NCI-H774 (cell line): ENCODE data around the gene CCNA2.

Experiments
- DNase-seq: peaks from one replicate; lab custom pipeline; 2025; lab: John Stamatoyannopoulos, UW

Gene CCNA2

GRCh38 chr4:121801715-121802075 is 22.0 kb downstream of the CCNA2 start:
- no peak for DNase-seq

DNA sequence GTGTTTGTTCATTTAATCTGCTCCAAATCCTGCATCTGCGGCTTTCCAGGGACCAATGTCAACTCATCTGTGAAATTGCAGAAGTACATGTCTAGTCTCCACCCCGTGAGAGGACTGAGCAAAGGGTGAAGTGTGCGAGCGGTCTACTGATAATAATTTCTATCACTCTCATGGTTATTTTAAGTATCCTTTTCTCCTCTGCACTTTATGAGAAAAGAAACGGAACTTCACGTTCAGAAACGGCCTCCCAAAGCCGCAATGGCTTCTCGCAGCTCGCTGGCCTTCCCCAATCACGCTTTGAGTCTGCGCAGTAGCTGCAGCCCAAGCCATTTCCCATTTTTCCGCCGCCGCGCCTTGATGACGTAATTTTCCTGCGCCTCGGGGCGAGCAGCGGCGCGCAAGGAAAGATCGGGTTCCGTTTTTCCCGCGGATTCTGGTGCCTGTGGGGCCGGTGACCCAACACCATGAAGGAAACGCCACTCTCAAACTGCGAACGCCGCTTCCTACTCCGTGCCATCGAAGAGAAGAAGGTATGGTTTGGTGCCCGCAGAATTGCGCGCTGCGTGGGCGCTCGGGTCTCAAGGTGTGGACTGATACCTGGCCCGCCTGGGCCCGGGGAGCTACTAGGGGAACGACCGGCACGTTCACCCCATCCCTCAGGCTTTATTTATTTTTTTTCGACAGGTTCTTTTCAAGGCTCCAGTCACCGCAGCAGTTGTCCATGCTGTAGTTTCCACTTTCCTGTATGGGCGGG is 22.5 kb downstream of the CCNA2 start, which contains the start of gene EXOSC9:
Gene EXOSC9, plus strand, starts transcription at position 363 of the 754 bp plus-strand sequence. Its CDS starts 102 bp downstream, at position 465.
- DNase-seq, result peak; percentile 74

- DNase-seq, result no peak
These were observed 23.1 kb downstream of the CCNA2 start for GRCh38 chr4:121800638-121800960.

- no peak for DNase-seq
These were observed 23.7 kb downstream of the CCNA2 start for GRCh38 chr4:121799867-121800501.

- DNase-seq, result no peak
These were observed 24.4 kb downstream of the CCNA2 start for GRCh38 chr4:121799208-121799823.

- DNase-seq, result no peak
These were observed 27.4 kb downstream of the CCNA2 start for GRCh38 chr4:121796283-121796682.

DNA sequence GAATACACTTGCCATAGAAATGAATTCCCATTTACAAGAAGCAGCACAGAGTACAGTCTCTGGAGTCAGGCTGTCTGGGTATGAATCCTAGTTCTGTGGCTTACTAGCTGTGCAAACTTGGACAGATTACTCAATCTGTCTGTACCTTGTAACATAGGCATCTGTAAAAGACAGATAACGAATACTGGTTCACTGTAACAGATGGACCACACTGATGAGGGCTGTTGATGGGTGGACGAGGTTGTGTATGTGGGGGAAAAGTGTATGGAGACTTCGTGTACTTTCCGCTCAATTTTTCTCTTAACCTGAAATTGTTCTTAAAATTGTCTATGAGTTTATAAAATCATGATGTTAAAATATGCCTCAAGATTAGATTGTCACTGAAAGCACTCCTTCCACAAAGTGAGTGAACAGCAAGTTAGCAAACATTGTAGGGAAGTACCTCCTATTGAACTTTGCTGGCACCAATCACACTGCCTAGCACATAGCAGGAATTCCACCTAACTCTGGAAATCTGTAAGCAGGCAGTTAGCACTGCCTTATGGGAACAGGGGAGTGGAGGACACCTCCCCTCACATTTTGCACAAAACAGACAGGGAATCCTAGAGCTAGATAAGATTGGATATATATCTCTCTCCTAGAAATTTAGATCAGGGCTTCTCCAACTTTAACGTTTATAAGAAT is 29.0 kb downstream of the CCNA2 start:
- no peak for DNase-seq

GRCh38 chr4:121792966-121793365 is 30.7 kb downstream of the CCNA2 start:
- no peak for DNase-seq

- no peak for DNase-seq
These were observed 32.2 kb downstream of the CCNA2 start for GRCh38 chr4:121791481-121791880.

DNA sequence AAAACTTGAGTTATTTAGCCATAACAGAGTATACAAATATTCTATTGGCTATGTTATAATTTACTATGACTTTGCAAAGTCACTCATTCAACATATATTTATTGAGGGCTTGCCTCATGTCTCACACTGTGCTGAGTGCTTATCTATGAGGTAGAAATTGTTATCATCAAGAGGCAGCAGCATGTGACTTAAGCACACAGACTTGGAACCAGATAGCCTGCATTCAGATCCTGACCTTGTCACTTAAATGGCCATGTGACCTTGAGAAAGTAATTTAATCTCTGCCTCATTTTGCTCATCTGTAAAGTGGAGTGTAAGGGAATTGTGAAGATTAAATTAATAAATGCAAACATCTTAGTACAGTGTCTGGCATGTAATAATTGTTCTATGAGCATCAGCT is 32.7 kb downstream of the CCNA2 start:
- no peak for DNase-seq

DNA sequence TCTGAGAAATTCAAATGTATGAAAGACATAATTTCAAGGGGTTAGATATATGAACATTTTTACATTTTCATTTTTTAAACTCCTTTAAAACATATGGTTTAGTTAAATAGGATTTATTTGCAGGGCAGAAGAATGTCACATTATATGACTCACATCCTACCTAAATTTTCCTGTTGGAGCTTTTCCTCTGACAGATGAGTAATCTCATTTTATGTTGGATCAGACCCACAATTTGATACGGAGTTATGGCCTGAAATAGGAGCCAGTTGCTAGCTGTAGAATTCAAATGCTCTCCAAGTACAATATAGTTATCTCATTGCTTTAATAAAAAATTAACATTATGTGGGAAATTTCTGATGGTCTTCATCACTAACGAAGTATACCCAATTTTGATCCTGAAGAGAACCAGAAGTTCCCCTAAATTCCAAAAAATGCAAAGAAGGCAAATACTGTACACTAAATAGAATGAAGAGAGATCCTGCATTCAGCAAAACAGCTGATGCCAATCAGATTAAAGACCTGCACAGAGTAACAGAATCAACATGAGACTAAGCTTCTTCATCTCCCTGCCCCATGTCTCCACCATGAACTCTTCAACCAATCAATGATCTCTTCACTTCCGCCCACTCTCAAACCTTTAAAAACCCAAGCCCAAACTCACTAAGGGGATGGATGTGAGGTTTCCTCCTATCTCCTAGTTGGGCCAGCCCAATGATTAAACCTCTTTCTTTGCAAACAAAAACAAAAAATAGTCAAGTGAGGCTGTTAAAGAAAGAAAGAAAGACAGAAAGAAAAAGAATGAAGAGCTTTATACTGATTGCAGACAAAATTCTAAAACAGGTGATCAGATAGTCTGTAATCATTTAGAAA is 33.5 kb downstream of the CCNA2 start:
- DNase-seq, result no peak

- no peak for DNase-seq
These were observed 34.2 kb downstream of the CCNA2 start for GRCh38 chr4:121789455-121789854.

- no peak for DNase-seq
These were observed 34.8 kb downstream of the CCNA2 start for GRCh38 chr4:121788896-121789295.

GRCh38 chr4:121786221-121786620 is 37.5 kb downstream of the CCNA2 start:
- no peak for DNase-seq

DNA sequence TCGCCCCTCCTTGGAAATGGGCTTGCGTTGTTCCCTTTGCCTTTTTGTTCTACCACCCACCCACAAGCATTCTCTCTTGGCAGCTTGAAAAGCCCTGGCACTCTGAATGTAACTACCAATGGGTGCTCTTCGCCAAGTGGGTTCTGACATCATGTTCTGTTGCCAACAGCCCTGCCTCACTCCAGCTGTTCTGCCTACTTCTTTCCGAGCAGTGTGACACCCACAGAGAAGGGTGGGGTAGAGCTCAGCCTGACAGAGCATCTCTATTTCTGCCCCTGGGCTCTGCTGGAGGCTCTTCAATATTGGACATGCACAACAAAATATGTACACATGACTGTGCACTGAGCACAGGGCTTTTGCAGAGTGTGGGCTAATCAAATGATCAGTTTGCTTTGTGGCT is 38.2 kb downstream of the CCNA2 start:
- no peak for DNase-seq

- DNase-seq, result no peak
These were observed 38.7 kb downstream of the CCNA2 start for GRCh38 chr4:121784975-121785374.

GRCh38 chr4:121784401-121784800 is 39.3 kb downstream of the CCNA2 start:
- no peak for DNase-seq

- no peak for DNase-seq
These were observed 40.5 kb downstream of the CCNA2 start for GRCh38 chr4:121783210-121783609.

DNA sequence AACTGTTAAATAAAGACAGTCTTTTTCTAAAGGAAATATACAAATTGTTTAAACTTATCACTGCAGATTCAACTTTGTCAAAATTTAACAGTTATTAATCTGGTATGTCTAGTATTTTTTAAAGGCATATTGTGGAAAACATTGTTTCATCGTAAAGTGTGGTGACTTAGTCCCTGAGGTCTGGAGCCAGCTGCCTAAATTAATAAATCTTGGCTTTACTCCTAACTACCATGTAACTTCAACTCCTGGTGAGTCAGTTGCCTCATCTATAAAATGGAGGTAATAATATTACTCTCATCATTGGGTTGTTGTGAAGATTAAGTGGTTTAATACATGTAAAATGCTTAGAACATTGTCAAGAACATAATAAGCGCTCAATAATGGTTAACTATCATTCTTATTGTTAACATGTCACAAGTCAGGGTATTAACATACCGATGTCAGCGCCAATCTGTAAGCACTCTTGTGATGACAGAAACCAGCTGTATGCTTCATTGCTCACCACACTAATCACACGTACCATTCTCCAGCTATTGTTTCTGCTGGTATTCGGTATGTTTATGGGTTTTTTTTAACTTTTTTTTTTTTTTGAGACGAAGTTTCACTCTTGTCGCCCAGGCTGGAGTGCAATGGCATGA is 44.6 kb downstream of the CCNA2 start:
- no peak for DNase-seq

GRCh38 chr4:121777625-121778024 is 46.1 kb downstream of the CCNA2 start:
- DNase-seq, result no peak
